HepG2 (cell line): ENCODE data around the gene TMX2. TPM values are rescaled to one million over a fixed set of nuclear protein-coding genes. Genes with fewer than 3 reads are reported as not detected.
A peak's percentile ranks its signal among the peaks of the same experiment; 100 is the strongest.

ENCODE experiments used
- FOXC1 ChIP-seq: sonication (generic); formaldehyde crosslinking; IDR thresholded peaks from 2 replicates; pipeline ENCODE4 v1.8.0; 2022; ENCODE audit warnings: mild to moderate bottlenecking, missing genetic modification reagents, borderline replicate concordance
- HOXA7 ChIP-seq: sonication (generic); formaldehyde crosslinking; IDR thresholded peaks from 2 replicates; pipeline ENCODE4 v1.8.1; 2022; ENCODE audit warnings: mild to moderate bottlenecking, missing genetic modification reagents, moderate library complexity
- KDM5A ChIP-seq: fragments of 200-600 bp; sonication (generic); IDR thresholded peaks from 2 replicates; pipeline ENCODE4 v1.7.0; 2018; ENCODE audit warnings: antibody characterized with exemption, mild to moderate bottlenecking, low read length, borderline replicate concordance
- MBD4 ChIP-seq: IDR thresholded peaks from 2 replicates; pipeline ENCODE4 v1.6.1; 2012; ENCODE audit warnings: low read length, inconsistent platforms, borderline replicate concordance
- MBNL3 ChIP-seq: fragments of 250-450 bp; sonication (Bioruptor Pico); conservative IDR thresholded peaks from 2 replicates; pipeline ENCODE4 v1.8.0; 2022; ENCODE audit warnings: mild to moderate bottlenecking, inconsistent platforms
- NFIB ChIP-seq: sonication (generic); formaldehyde crosslinking; IDR thresholded peaks from 2 replicates; pipeline ENCODE4 v1.9.0; 2021; ENCODE audit warnings: missing genetic modification reagents, mild to moderate bottlenecking, borderline replicate concordance
- NR2F6 ChIP-seq, 2 experiments: IDR thresholded peaks; 2 replicates each; pipeline ENCODE4 v1.6.1; 2016; ENCODE audit warnings: antibody characterized with exemption in 1 of 2, mild to moderate bottlenecking in 1 of 2
- PLRG1 ChIP-seq: fragments of 450-650 bp; conservative IDR thresholded peaks from 2 replicates; pipeline ENCODE4 v1.6.1; 2016
- PRDM4 ChIP-seq: sonication (generic); formaldehyde crosslinking; IDR thresholded peaks from 2 replicates; pipeline ENCODE4 v1.9.0; 2021; ENCODE audit warnings: missing genetic modification reagents, borderline replicate concordance
- ZNF329 ChIP-seq: sonication (generic); formaldehyde crosslinking; IDR thresholded peaks from 2 replicates; pipeline ENCODE4 v1.9.0; 2021; ENCODE audit warnings: low read depth, mild to moderate bottlenecking, missing genetic modification reagents
- ZNF367 ChIP-seq: sonication (generic); formaldehyde crosslinking; IDR thresholded peaks from 2 replicates; pipeline ENCODE4 v1.4.0; 2020; ENCODE audit warnings: missing genetic modification reagents, borderline replicate concordance
- ZNF383 ChIP-seq: sonication (generic); formaldehyde crosslinking; IDR thresholded peaks from 2 replicates; pipeline ENCODE4 v1.4.0; 2020; ENCODE audit warnings: missing genetic modification reagents, mild to moderate bottlenecking, borderline replicate concordance
- ZNF574 ChIP-seq: sonication (generic); formaldehyde crosslinking; IDR thresholded peaks from 2 replicates; pipeline ENCODE4 v1.4.0; 2020; ENCODE audit warnings: missing genetic modification reagents
- polyA plus RNA-seq, 8 experiments: library from polyadenylated mRNA; depleted of rRNA in 3 of 8; stranded (reverse) in 7 of 8; unstranded in 1 of 8; fragments of >200 nt; fragmentation: Illumina TruSeq in 4 of 8; extraction: Trizol in 4 of 8; gene quantifications; 2 replicates each; pipeline versions ENCODE4 v1.2.1 to v1.2.3, GENCODE V29; 2011 to 2016; ENCODE audit warnings: low read depth in 4 of 8, missing spikeins in 1 of 8, mixed read lengths in 1 of 8; ENCODE audit not compliant: insufficient read depth in 1 of 8
- total RNA-seq, 5 experiments: library from RNA; depleted of rRNA; stranded (reverse); fragments of >200 nt; fragmentation: Illumina TruSeq; extraction: Trizol; gene quantifications; 2 replicates each; pipeline ENCODE4 v1.2.3, GENCODE V29; 2016; ENCODE audit warnings: low read depth in 1 of 5
- TF ChIP-seq, protein P1 (sequence below): sonication (generic); formaldehyde crosslinking; IDR thresholded peaks from 2 replicates; pipeline ENCODE4 v1.5.0; 2020; ENCODE audit warnings: mild to moderate bottlenecking, missing genetic modification reagents, borderline replicate concordance
- TF ChIP-seq, protein P2 (sequence below): sonication (generic); formaldehyde crosslinking; IDR thresholded peaks from 2 replicates; pipeline ENCODE4 v1.8.1; 2022; ENCODE audit warnings: mild to moderate bottlenecking, missing genetic modification reagents
- TF ChIP-seq, protein P3 (sequence below): sonication (generic); formaldehyde crosslinking; IDR thresholded peaks from 2 replicates; pipeline ENCODE4 v1.5.1; 2020; ENCODE audit warnings: missing genetic modification reagents, mild to moderate bottlenecking, borderline replicate concordance

The TMX2 gene
- total and polyA plus RNA-seq, 2 of the 13 experiments (the other 11 are each of a cell fraction or from before 2014, with no cell fraction given), result 84.5 to 129 TPM

DNA sequence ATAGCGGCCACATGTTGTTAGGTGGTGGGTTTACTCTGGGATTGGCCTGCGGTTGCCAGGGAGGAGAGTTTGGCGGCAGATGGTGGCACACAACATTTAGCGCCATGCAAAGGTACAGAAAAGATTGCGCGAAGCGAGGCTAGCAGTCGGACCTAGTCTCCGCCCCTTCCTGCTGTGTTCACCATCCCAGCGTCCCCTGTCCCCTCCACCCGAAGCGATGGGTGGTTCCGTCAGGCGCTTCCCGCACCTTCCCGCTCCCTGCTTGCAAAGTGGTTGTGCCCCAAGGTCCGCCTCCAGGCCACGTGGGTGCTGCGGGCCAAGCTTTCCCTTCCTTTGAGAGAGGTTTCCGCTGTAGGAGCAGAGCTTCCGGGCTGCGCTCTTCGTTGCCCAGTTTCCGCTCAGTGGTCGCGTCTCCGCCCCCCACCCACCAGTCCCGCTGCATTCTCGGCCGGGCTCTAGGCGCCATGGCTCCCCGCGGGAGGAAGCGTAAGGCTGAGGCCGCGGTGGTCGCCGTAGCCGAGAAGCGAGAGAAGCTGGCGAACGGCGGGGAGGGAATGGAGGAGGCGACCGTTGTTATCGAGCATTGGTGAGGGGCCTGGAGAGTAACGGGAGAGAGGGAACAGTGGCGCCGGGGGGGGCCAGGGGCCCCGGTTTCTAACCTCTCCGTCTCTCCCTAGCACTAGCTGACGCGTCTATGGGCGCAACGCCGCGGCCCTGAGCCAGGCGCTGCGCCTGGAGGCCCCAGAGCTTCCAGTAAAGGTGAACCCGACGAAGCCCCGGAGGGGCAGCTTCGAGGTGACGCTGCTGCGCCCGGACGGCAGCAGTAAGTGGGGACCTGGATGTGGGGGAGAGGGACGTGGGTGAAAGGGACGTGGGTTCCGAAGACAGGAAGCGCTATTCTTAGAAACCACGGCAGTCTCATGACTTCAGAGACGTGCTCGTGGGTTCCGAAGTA, 29.0 kb downstream of the TMX2 start, which contains the start of gene SELENOH (continued):
- TF ChIP-seq NR2F6 (IDR thresholded peaks at IDR 0.05) (no peak), NR2F6 (CRISPR knock-in tag; IDR thresholded peaks at IDR 0.05) (peak; percentile 55; the same call in 1 of the 2 replicates), FOXC1 (CRISPR knock-in tag) (peak; percentile 7; the same call in 1 of the 2 replicates), KDM5A (peak; percentile 59; the same call in 1 of the 2 replicates), MBD4 (no peak), PLRG1 (no peak), MBNL3 (CRISPR knock-in tag) (no peak), ZNF383 (CRISPR knock-in tag) (no peak), HOXA7 (no peak), ZNF367 (CRISPR knock-in tag) (no peak), ZNF574 (peak; percentile 93), PRDM4 (CRISPR knock-in tag) (no peak), NFIB (no peak), ZNF329 (CRISPR knock-in tag) (no peak)
- TF ChIP-seq, protein P1, sequence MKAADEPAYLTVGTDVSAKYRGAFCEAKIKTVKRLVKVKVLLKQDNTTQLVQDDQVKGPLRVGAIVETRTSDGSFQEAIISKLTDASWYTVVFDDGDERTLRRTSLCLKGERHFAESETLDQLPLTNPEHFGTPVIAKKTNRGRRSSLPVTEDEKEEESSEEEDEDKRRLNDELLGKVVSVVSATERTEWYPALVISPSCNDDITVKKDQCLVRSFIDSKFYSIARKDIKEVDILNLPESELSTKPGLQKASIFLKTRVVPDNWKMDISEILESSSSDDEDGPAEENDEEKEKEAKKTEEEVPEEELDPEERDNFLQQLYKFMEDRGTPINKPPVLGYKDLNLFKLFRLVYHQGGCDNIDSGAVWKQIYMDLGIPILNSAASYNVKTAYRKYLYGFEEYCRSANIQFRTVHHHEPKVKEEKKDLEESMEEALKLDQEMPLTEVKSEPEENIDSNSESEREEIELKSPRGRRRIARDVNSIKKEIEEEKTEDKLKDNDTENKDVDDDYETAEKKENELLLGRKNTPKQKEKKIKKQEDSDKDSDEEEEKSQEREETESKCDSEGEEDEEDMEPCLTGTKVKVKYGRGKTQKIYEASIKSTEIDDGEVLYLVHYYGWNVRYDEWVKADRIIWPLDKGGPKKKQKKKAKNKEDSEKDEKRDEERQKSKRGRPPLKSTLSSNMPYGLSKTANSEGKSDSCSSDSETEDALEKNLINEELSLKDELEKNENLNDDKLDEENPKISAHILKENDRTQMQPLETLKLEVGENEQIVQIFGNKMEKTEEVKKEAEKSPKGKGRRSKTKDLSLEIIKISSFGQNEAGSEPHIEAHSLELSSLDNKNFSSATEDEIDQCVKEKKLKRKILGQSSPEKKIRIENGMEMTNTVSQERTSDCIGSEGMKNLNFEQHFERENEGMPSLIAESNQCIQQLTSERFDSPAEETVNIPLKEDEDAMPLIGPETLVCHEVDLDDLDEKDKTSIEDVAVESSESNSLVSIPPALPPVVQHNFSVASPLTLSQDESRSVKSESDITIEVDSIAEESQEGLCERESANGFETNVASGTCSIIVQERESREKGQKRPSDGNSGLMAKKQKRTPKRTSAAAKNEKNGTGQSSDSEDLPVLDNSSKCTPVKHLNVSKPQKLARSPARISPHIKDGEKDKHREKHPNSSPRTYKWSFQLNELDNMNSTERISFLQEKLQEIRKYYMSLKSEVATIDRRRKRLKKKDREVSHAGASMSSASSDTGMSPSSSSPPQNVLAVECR (CRISPR knock-in tag), result peak; percentile 95
- TF ChIP-seq, protein P2, sequence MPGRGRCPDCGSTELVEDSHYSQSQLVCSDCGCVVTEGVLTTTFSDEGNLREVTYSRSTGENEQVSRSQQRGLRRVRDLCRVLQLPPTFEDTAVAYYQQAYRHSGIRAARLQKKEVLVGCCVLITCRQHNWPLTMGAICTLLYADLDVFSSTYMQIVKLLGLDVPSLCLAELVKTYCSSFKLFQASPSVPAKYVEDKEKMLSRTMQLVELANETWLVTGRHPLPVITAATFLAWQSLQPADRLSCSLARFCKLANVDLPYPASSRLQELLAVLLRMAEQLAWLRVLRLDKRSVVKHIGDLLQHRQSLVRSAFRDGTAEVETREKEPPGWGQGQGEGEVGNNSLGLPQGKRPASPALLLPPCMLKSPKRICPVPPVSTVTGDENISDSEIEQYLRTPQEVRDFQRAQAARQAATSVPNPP (CRISPR knock-in tag), result no peak
- TF ChIP-seq, protein P3, sequence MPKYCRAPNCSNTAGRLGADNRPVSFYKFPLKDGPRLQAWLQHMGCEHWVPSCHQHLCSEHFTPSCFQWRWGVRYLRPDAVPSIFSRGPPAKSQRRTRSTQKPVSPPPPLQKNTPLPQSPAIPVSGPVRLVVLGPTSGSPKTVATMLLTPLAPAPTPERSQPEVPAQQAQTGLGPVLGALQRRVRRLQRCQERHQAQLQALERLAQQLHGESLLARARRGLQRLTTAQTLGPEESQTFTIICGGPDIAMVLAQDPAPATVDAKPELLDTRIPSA (CRISPR knock-in tag), result no peak
